CD4-positive, CD25-positive, alpha-beta regulatory T cell (primary cell): ENCODE results near the gene RNF168. TPM values are rescaled to one million over a fixed set of nuclear protein-coding genes. Genes with fewer than 3 reads are reported as not detected.

ENCODE experiments used
- ATAC-seq, 2 donors: fragments of 150-1000 bp; cut with Tn5 transposase; one replicate each; pipeline ENCODE4 v1.10.0; 2021; ENCODE audit warnings: low read depth in 2 of 2, moderate number of reproducible peaks in 2 of 2, moderate library complexity in 1 of 2
- DNase-seq, 3 donors: peaks; one replicate each; pipeline versions ENCODE4 v3.0.0 to v3.0.0-alpha.2; 2012 to 2022; ENCODE audit warnings: mixed read lengths in 1 of 3
- H3K27ac ChIP-seq: one replicate; pipeline ENCODE4 v1.7.0; 2013; ENCODE audit warnings: mild to moderate bottlenecking, low read length; ENCODE audit not compliant: insufficient read depth, poor library complexity, severe bottlenecking
- H3K27me3 ChIP-seq: one replicate; pipeline ENCODE4 v1.7.0; 2013; ENCODE audit warnings: low read length; ENCODE audit not compliant: control insufficient read depth, insufficient read depth
- H3K36me3 ChIP-seq: one replicate; pipeline ENCODE4 v1.7.0; 2013; ENCODE audit warnings: mild to moderate bottlenecking, low read length, moderate library complexity; ENCODE audit not compliant: control insufficient read depth, insufficient read depth
- H3K4me1 ChIP-seq: 2 replicates; pipeline ENCODE4 v1.7.0; 2013; ENCODE audit warnings: mild to moderate bottlenecking, low read length; ENCODE audit not compliant: insufficient read depth, control insufficient read depth, poor library complexity, severe bottlenecking
- H3K4me3 ChIP-seq: one replicate; pipeline ENCODE4 v1.7.0; 2013; ENCODE audit warnings: low read depth, mild to moderate bottlenecking, low read length, moderate library complexity
- H3K9me3 ChIP-seq, 2 experiments: 1 replicate in 1 of 2; 2 replicates in 1 of 2; pipeline ENCODE4 v1.7.0; 2013; ENCODE audit warnings: low read length in 2 of 2, mild to moderate bottlenecking in 1 of 2, moderate library complexity in 1 of 2; ENCODE audit not compliant: control insufficient read depth in 2 of 2
- H3K27ac Mint-ChIP-seq, 3 donors: one replicate each; pipeline ENCODE4 v1.8.0; 2020 to 2022; ENCODE audit warnings: mild to moderate bottlenecking in 3 of 3, mixed read lengths in 3 of 3, moderate library complexity in 2 of 3
- H3K27me3 Mint-ChIP-seq: one replicate; pipeline ENCODE4 v1.8.0; 2022; ENCODE audit warnings: mild to moderate bottlenecking, mixed read lengths
- H3K36me3 Mint-ChIP-seq: one replicate; pipeline ENCODE4 v1.8.0; 2020; ENCODE audit warnings: mixed read lengths
- H3K4me1 Mint-ChIP-seq, 4 donors: one replicate each; pipeline ENCODE4 v1.8.0; 2020 to 2022; ENCODE audit warnings: mixed read lengths in 4 of 4, mild to moderate bottlenecking in 1 of 4
- H3K4me3 Mint-ChIP-seq, 4 donors: one replicate each; pipeline ENCODE4 v1.8.0; 2020 to 2022; ENCODE audit warnings: mild to moderate bottlenecking in 4 of 4, mixed read lengths in 4 of 4, moderate library complexity in 3 of 4
- H3K9me3 Mint-ChIP-seq, 7 donors: one replicate each; pipeline ENCODE4 v1.8.0; 2020 to 2022; ENCODE audit warnings: mixed read lengths in 7 of 7, mild to moderate bottlenecking in 3 of 7, moderate library complexity in 2 of 7
- polyA plus RNA-seq, 4 donors: library from polyadenylated mRNA; unstranded; fragments of 300-500 nt; fragmentation: Illumina TruSeq; gene quantifications; one replicate each; pipeline ENCODE4 v1.2.3, GENCODE V29; 2021
- total RNA-seq: library from RNA; stranded (reverse); gene quantifications from one replicate; pipeline ENCODE4 v1.2.3, GENCODE V29; 2022

The RNF168 gene
- total and polyA plus RNA-seq, 5 donors from 2014 or later, result 8.3 to 29.5 (median 8.9) TPM

DNA sequence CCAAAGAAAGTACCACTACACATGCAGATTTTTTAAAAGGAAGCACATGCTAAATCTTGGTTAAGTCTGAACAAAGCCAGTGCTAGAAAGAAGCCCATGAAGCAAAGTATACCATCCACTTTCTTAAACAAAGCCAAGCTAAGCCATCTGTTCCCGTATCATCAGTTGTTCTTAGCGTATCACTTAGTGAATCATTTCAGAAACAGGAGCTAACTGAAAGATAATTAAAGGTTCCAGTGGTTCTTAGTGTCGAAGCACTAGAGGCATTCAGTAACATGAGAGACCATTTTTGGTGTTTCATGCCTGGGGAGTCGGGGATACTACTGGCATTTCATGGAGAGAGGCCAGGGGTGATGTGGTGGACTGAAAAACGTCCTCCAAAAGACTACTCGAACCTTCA, 84.2 kb downstream of the RNF168 start:
- Mint-ChIP-seq H3K27me3 (no peaks in the 10 kb centered on the region), H3K9me3 (no peaks in the 10 kb centered on the region), H3K27ac (peak overlapping the region in 1 of 3 donors; percentile 86), H3K4me3 (no peak overlapping the region), H3K4me1 (peaks cover 26 to 80% (median 50%) of the 10 kb centered on the region in 4 donors), H3K36me3 (peaks cover 5% of the 10 kb centered on the region)
- no peaks in the 10 kb centered on the region for H3K4me1 ChIP-seq
- H3K4me3 ChIP-seq, result no peak overlapping the region
- H3K9me3 ChIP-seq, result no peaks in the 10 kb centered on the region
- H3K27me3 ChIP-seq, result no peaks in the 10 kb centered on the region
- H3K27ac ChIP-seq, result no peak overlapping the region
- ATAC-seq, result no peak
- peaks cover 2% of the 10 kb centered on the region for H3K36me3 ChIP-seq
- DNase-seq, result no peak

Other genes starting within 250 kb of the RNF168 start
- gene PCYT1A, start 216.0 kb downstream of the RNF168 start, total RNA-seq, result 87.4 TPM
- 10 to 100 TPM; 21.4 to 25.2 (median 22.9) TPM for gene PCYT1A, start 216.0 kb downstream of the RNF168 start, polyA plus RNA-seq
- 9.1 TPM for gene DYNLT2B, start 185.5 kb downstream of the RNF168 start, total RNA-seq
- 10 to 100 TPM; 13.8 to 20.7 (median 16.9) TPM for gene DYNLT2B, start 185.5 kb downstream of the RNF168 start, polyA plus RNA-seq
- gene TM4SF19, start 165.4 kb downstream of the RNF168 start, total RNA-seq, result not detected
- under 1 TPM in 1 of 4 donors, not detected in 3; 0.15 TPM for gene TM4SF19, start 165.4 kb downstream of the RNF168 start, polyA plus RNA-seq
- 93.8 TPM for gene UBXN7, start 71.3 kb downstream of the RNF168 start, total RNA-seq
- 10 to 100 TPM; 23.6 to 34.3 (median 29.5) TPM for gene UBXN7, start 71.3 kb downstream of the RNF168 start, polyA plus RNA-seq
- gene SMCO1, start 11.6 kb upstream of the RNF168 start, total RNA-seq, result not detected
- not detected for gene SMCO1, start 11.6 kb upstream of the RNF168 start, polyA plus RNA-seq
- 32.3 TPM for gene WDR53, start 64.8 kb upstream of the RNF168 start, total RNA-seq
- gene WDR53, start 64.8 kb upstream of the RNF168 start, polyA plus RNA-seq, result 10 to 100 TPM; 34.0 to 46.0 (median 36.4) TPM
- gene FBXO45, start 64.9 kb upstream of the RNF168 start, total RNA-seq, result 9.1 TPM
- gene FBXO45, start 64.9 kb upstream of the RNF168 start, polyA plus RNA-seq, result 1 to 10 TPM; 3.2 to 8.2 (median 4.6) TPM
- gene NRROS, start 135.9 kb upstream of the RNF168 start, total RNA-seq, result 18.3 TPM
- gene NRROS, start 135.9 kb upstream of the RNF168 start, polyA plus RNA-seq, result 1 to 10 TPM; 2.5 to 7.1 (median 4.0) TPM
- gene CEP19, start 208.5 kb upstream of the RNF168 start, total RNA-seq, result 1.9 TPM
- 1 to 10 TPM; 4.7 to 6.2 (median 5.6) TPM for gene CEP19, start 208.5 kb upstream of the RNF168 start, polyA plus RNA-seq
- 17.2 TPM for gene PIGX, start 208.6 kb upstream of the RNF168 start, total RNA-seq
- 10 to 100 TPM; 18.8 to 40.4 (median 25.9) TPM for gene PIGX, start 208.6 kb upstream of the RNF168 start, polyA plus RNA-seq
- gene PAK2, start 236.1 kb upstream of the RNF168 start, total RNA-seq, result 83.7 TPM
- gene PAK2, start 236.1 kb upstream of the RNF168 start, polyA plus RNA-seq, result 10 to 100 TPM; 37.5 to 46.4 (median 41.7) TPM